Measurements from ENCODE around the gene ACTR1B.
"Not testable (repeated sequence)": the region's sequence is repeated elsewhere in the genome, so short reads cannot be mapped to it uniquely, and the experiment has no call there.

Gene ACTR1B

GRCh38 chr2:97688062-97688827 is 24.4 kb upstream of the ACTR1B start:
- TF ChIP-seq ZNF274 (IDR thresholded peaks at IDR 0.05; ENCODE audit: low read depth, low read length) (no peak), SUZ12 (IDR thresholded peaks at IDR 0.05; ENCODE audit: extremely low read depth, insufficient read depth, insufficient read length) (no peak), YY1 (IDR thresholded peaks at IDR 0.05; ENCODE audit: insufficient read depth, insufficient read length) (no peak)
- DNase-seq (ENCODE audit: low read depth, low spot score), result no peak

GRCh38 chr2:97687235-97687634 is 23.4 kb upstream of the ACTR1B start:
- not testable (repeated sequence) for H3K9ac ChIP-seq (ENCODE audit: insufficient read length, low read depth); H3K9me3 ChIP-seq (ENCODE audit: insufficient read depth, low read length); DNase-seq (ENCODE audit: low read depth, low spot score); H3K27me3 ChIP-seq (ENCODE audit: insufficient read depth, insufficient read length); H3K4me1 ChIP-seq (ENCODE audit: insufficient read depth, insufficient read length); H3K36me3 ChIP-seq (ENCODE audit: insufficient read depth, insufficient read length, low read length); H3K4me3 ChIP-seq (ENCODE audit: insufficient read length, low read depth)

More at GRCh38 chr2:97688062-97688827, 24.4 kb upstream of the ACTR1B start:
- H3K4me1 ChIP-seq (ENCODE audit: insufficient read depth, insufficient read length), result peaks cover 3% of the 10 kb centered on the region
- no peaks in the 10 kb centered on the region for H3K36me3 ChIP-seq (ENCODE audit: insufficient read depth, insufficient read length, low read length)
- H3K4me3 ChIP-seq (ENCODE audit: insufficient read length, low read depth), result no peak overlapping the region
- H3K27me3 ChIP-seq (ENCODE audit: insufficient read depth, insufficient read length), result no peaks in the 10 kb centered on the region
- H3K9me3 ChIP-seq (ENCODE audit: insufficient read depth, low read length), result peaks cover 5% of the 10 kb centered on the region
- no peak overlapping the region for H3K9ac ChIP-seq (ENCODE audit: insufficient read length, low read depth)

DNA sequence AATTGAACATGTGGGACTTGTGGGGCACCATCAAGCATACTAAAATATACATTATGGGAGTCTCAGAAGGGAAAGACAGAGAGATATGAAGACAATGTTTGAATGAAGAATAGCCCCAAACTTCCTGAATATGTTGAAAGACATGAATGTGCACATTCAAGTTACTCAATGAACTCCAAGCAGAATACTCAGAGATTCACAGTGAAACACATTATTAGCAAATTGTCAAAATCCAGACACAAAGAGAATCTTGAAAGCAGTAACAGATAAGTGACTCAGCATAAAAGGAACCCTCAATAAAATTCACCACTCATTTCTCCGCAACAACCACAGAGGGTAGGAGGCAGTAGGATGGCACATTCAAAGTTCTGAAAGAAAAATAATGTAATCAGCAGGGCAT is 14.5 kb upstream of the ACTR1B start:
- DNase-seq (ENCODE audit: low read depth, low spot score), result no peak
- no peak for TF ChIP-seq YY1 (IDR thresholded peaks at IDR 0.05; ENCODE audit: insufficient read depth, insufficient read length)
- no peak for TF ChIP-seq ZNF274 (IDR thresholded peaks at IDR 0.05; ENCODE audit: low read depth, low read length)
- TF ChIP-seq SUZ12 (IDR thresholded peaks at IDR 0.05; ENCODE audit: extremely low read depth, insufficient read depth, insufficient read length), result no peak
- H3K4me3 ChIP-seq (ENCODE audit: insufficient read length, low read depth), result no peak overlapping the region
- H3K9ac ChIP-seq (ENCODE audit: insufficient read length, low read depth), result no peak overlapping the region
- H3K4me1 ChIP-seq (ENCODE audit: insufficient read depth, insufficient read length), result no peaks in the 10 kb centered on the region
- H3K36me3 ChIP-seq (ENCODE audit: insufficient read depth, insufficient read length, low read length), result no peaks in the 10 kb centered on the region
- H3K27me3 ChIP-seq (ENCODE audit: insufficient read depth, insufficient read length), result no peaks in the 10 kb centered on the region
- H3K9me3 ChIP-seq (ENCODE audit: insufficient read depth, low read length), result no peaks in the 10 kb centered on the region; the same call in 1 of the 2 replicates

- Histone ChIP-seq H3K36me3 (ENCODE audit: insufficient read depth, insufficient read length, low read length) (no peaks in the 10 kb centered on the region), H3K4me3 (ENCODE audit: insufficient read length, low read depth) (no peak overlapping the region), H3K9me3 (ENCODE audit: insufficient read depth, low read length) (no peaks in the 10 kb centered on the region; the same call in 1 of the 2 replicates), H3K9ac (ENCODE audit: insufficient read length, low read depth) (no peak overlapping the region), H3K27me3 (ENCODE audit: insufficient read depth, insufficient read length) (no peaks in the 10 kb centered on the region), H3K4me1 (ENCODE audit: insufficient read depth, insufficient read length) (no peaks in the 10 kb centered on the region)
- DNase-seq (ENCODE audit: low read depth, low spot score), result no peak
- TF ChIP-seq ZNF274 (IDR thresholded peaks at IDR 0.05; ENCODE audit: low read depth, low read length) (no peak), SUZ12 (IDR thresholded peaks at IDR 0.05; ENCODE audit: extremely low read depth, insufficient read depth, insufficient read length) (no peak), YY1 (IDR thresholded peaks at IDR 0.05; ENCODE audit: insufficient read depth, insufficient read length) (no peak)
Observed at GRCh38 chr2:97677480-97677879, 13.6 kb upstream of the ACTR1B start.

- DNase-seq (ENCODE audit: low read depth, low spot score), result no peak
- TF ChIP-seq SUZ12 (IDR thresholded peaks at IDR 0.05; ENCODE audit: extremely low read depth, insufficient read depth, insufficient read length) (no peak), ZNF274 (IDR thresholded peaks at IDR 0.05; ENCODE audit: low read depth, low read length) (no peak), YY1 (IDR thresholded peaks at IDR 0.05; ENCODE audit: insufficient read depth, insufficient read length) (no peak)
- Histone ChIP-seq H3K9ac (ENCODE audit: insufficient read length, low read depth) (no peak overlapping the region), H3K4me1 (ENCODE audit: insufficient read depth, insufficient read length) (no peaks in the 10 kb centered on the region), H3K36me3 (ENCODE audit: insufficient read depth, insufficient read length, low read length) (no peaks in the 10 kb centered on the region), H3K9me3 (ENCODE audit: insufficient read depth, low read length) (no peaks in the 10 kb centered on the region; the same call in 1 of the 2 replicates), H3K27me3 (ENCODE audit: insufficient read depth, insufficient read length) (no peaks in the 10 kb centered on the region), H3K4me3 (ENCODE audit: insufficient read length, low read depth) (no peak overlapping the region)
Observed at GRCh38 chr2:97676620-97677019, 12.8 kb upstream of the ACTR1B start.

DNA sequence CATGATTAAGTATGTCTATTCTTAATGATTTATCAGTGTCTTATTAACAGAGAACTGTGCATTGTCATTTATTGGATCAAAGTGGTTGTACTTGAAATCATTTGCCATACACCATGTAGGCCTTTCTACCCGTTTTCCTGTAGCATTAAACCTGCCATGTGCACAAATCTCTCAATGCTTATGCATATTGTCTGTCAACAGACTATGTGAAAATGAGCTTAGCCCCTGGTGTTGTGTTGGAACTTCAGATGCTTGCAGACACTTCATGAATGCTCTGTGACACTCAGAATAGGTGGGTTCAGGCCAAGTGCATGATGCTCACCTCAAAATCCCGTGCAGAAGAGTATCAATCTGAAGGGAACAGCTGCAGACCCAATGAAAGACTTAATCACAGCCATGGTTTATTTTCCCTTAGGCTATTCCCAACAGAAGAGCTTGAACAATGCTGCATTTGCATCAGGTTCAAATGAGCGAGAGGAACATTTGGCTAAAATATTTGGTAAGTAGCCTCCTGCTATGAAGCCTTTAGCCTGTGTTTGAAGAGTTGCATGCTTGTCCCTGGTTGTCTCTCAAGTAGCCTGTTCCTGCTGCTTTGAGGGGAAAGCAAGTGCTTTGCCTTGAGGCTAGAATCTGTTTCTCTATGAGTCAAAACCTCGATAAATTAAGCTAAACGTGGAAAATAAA is 11.7 kb upstream of the ACTR1B start:
- Histone ChIP-seq H3K4me1 (ENCODE audit: insufficient read depth, insufficient read length) (no peaks in the 10 kb centered on the region), H3K27me3 (ENCODE audit: insufficient read depth, insufficient read length) (no peaks in the 10 kb centered on the region), H3K9me3 (ENCODE audit: insufficient read depth, low read length) (no peaks in the 10 kb centered on the region; the same call in 1 of the 2 replicates), H3K36me3 (ENCODE audit: insufficient read depth, insufficient read length, low read length) (peaks cover 3% of the 10 kb centered on the region), H3K4me3 (ENCODE audit: insufficient read length, low read depth) (no peak overlapping the region), H3K9ac (ENCODE audit: insufficient read length, low read depth) (no peak overlapping the region)
- peak; percentile 43 for DNase-seq (ENCODE audit: low read depth, low spot score)
- no peak for TF ChIP-seq SUZ12 (IDR thresholded peaks at IDR 0.05; ENCODE audit: extremely low read depth, insufficient read depth, insufficient read length)
- no peak for TF ChIP-seq YY1 (IDR thresholded peaks at IDR 0.05; ENCODE audit: insufficient read depth, insufficient read length)
- no peak for TF ChIP-seq ZNF274 (IDR thresholded peaks at IDR 0.05; ENCODE audit: low read depth, low read length)

GRCh38 chr2:97673915-97674283 is 10.1 kb upstream of the ACTR1B start:
- TF ChIP-seq SUZ12 (IDR thresholded peaks at IDR 0.05; ENCODE audit: extremely low read depth, insufficient read depth, insufficient read length) (no peak), YY1 (IDR thresholded peaks at IDR 0.05; ENCODE audit: insufficient read depth, insufficient read length) (no peak), ZNF274 (IDR thresholded peaks at IDR 0.05; ENCODE audit: low read depth, low read length) (no peak)
- H3K9me3 ChIP-seq (ENCODE audit: insufficient read depth, low read length), result no peaks in the 10 kb centered on the region
- no peaks in the 10 kb centered on the region for H3K27me3 ChIP-seq (ENCODE audit: insufficient read depth, insufficient read length)
- peaks cover 5% of the 10 kb centered on the region for H3K4me1 ChIP-seq (ENCODE audit: insufficient read depth, insufficient read length)
- H3K4me3 ChIP-seq (ENCODE audit: insufficient read length, low read depth), result no peak overlapping the region
- no peak for DNase-seq (ENCODE audit: low read depth, low spot score)
- H3K36me3 ChIP-seq (ENCODE audit: insufficient read depth, insufficient read length, low read length), result peaks cover 3% of the 10 kb centered on the region
- no peak overlapping the region for H3K9ac ChIP-seq (ENCODE audit: insufficient read length, low read depth)

Measured in NT2/D1 (cell line).